Measurements from ENCODE around the gene DHX30.

Gene DHX30

DNA sequence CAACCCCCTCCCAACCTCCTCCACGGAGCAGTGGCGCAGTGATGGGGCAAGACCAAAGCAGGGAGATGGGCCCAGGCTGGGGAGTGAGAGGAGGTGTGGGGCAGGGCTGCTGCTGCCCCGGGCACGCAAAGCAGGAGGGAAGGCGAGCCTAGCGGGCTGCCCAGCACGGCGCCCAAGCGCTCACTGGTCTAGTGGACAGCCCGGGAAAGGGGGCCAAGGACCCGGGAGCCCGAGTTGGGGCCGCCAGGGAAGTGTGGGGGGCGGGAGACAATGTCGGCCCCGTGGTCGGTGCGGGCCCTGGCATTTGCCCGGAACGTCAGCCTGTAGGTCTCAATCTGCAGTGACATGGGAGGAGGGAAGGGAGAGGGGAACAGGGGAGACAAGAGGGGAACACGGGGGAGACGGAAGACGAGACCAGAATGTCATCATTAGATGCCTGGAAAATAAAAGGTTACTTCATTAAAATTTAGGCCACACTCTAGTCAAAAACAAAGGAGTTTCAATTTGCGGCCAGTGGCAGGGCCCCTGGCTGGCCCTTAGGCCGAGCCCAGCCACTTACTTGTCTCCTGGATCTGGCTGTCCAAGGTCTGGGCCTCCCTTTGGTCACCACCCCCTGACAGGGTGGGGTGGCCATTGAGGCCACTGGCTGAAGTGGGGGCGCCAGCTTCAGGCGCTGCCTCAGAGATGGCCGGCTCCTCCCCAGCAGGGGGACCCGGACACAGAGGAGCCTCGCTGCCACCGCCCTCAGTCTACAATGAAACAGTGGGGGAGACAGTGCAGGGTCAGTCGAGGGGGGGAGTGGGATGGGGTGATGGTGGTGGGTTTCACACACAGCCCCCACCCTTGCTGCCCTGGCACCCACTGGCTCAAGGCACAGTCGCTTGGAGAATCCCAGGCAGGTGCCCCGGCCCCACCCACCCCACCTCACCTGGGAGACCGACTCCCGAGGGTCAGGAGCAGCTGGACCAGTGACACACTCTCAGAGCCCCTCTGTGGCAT is 50.0 kb downstream of the DHX30 start:
- DNase-seq (ENCODE audit: low read depth), result no peak

DNA sequence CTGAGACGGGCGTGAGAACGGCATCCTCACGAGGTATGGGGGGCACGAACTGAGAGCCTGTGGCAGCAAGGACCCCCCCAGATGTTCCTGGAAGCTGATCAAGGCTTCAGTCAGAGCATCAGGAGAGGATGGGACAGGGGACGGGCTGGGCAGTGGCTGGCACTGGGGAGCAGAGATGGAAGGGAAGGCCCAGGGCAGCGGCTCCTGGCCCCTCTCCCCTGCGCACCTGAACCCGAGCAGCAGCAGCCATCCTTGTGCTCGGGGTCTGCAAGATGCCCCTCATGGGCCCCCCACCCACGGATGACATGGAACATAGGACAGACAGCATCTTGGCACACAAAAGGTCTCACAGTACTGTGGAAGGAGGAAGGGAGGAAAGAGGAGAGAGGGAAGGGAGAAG is 51.3 kb downstream of the DHX30 start:
- DNase-seq (ENCODE audit: low read depth), result no peak

DNA sequence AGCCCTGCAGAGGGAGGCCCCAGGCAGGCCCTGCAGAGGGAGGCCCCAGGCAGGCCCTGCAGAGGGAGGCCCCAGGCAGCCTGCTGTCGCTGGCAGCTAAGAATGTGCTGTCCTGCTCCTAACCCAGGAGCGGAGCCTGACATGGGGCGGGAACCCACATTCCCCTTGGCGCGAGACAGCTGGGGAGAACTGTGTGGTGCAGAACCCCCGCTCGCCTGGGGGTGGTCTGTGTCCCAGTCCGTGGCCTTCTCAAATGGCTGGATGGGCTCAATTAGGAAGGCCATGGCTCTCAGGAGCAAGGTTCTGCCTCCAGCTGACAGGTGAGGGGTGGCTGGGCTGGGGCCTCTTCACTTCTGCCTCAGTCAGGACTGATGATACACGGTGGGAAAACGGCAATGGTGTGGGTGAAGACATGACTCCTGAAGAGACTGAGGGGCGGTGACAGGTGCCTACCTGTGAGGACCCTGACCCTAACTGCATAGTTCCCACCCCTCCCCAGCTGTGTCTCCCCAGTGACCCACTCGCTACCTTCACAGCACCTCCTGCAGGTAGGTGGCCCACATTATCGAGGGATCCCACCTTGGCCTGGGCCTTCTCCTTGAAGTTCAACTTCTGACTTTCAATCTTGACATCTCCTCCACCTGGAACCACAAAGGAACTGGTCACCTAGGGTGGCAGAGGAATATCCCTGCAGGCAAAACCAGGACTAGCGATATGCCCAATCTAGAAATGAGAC is 52.0 kb downstream of the DHX30 start:
- DNase-seq (ENCODE audit: low read depth), result no peak

DNA sequence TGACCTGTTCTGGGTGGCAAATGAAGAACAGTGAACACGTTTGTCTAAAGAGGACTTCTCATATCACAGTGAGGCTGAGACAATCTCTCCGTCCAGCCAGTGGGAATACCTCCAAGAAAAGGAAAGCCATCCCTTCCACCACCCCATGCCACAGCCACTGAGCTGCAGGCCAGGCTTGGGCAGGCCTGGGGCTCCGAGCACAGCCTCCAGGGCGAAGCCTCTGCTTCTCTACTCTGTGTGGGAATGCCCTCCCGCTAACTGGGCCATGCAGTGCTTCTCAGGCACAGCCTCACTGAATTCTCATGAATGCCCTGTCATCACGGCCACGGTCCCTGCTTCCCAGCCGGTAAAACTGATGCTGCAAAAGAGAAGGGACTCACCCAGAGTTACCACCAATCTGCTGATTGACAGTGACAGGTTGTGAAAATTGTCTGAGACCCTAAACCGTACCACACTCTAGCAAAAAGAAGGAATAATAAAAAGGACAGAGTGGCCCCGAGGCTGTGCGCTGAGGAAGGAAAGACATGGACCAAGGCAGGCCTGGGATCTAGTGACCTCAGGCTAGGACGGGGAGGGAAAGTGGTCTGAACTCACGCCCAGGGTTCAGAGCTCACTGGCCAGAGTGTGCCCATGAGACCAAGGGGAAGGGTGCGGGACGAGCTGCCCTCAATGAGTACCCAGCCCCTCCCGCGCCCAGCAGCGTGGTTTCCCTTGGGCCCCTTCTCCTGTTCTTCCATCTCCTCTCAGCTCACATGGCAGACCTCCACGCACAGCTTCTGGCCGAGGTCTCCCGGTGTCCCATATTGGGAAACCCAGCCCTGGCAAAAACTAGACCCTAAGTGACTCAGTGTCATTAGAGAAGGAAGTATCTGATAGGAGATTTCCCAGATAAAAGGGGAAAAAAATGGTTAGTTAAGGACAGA is 52.8 kb downstream of the DHX30 start:
- no peak for DNase-seq (ENCODE audit: low read depth)

- DNase-seq (ENCODE audit: low read depth), result no peak
Measured at GRCh38 chr3:47856669-47857068, 53.7 kb downstream of the DHX30 start.

DNA sequence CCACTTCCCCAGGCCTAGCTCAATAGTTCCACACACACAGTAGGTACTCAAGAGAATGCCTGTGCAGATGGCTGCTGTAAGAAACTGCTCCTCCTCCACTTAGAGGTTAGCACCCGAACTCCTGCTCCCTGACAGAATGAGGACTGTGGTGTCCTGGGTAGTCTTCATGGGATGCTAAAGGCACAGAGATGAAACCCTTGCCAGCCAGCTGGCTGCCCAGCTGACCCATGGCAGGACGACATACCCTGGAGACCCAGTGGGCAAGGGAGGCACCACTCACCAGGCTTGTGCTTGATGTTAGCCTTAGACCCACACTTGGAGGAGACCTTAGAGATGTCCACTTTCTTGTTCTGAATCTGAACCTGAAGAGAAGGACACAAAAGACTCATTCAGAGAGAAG is 54.2 kb downstream of the DHX30 start:
- no peak for DNase-seq (ENCODE audit: low read depth)

GRCh38 chr3:47859956-47860605 is 57.1 kb downstream of the DHX30 start:
- no peak for DNase-seq (ENCODE audit: low read depth)

GRCh38 chr3:47863391-47864128 is 60.6 kb downstream of the DHX30 start:
- DNase-seq (ENCODE audit: low read depth), result no peak

DNA sequence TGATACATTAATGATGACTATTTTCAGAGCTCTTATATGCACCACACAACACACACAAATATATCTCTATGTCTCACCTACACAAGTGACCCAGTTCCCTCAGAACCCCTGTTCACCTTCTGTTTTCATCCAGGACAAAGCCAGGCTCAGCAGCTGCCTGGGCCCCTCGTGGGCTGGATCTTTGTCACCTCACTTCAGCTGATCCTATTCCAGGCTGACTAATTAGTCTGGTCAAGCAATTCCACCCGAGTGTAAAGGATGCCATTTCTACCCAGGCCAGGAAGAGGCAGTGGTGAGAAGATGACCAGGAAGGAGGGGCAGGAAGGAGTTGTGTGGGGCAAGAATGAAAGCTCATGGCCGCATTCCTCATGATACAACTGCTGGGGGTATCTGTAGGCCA is 62.3 kb downstream of the DHX30 start:
- no peak for DNase-seq (ENCODE audit: low read depth)

GRCh38 chr3:47867451-47868044 is 64.6 kb downstream of the DHX30 start:
- DNase-seq (ENCODE audit: low read depth), result no peak

- no peak for DNase-seq (ENCODE audit: low read depth)
Measured at GRCh38 chr3:47868306-47868705, 65.4 kb downstream of the DHX30 start.

- no peak for DNase-seq (ENCODE audit: low read depth)
Measured at GRCh38 chr3:47870156-47870555, 67.2 kb downstream of the DHX30 start.

GRCh38 chr3:47870702-47871260 is 67.8 kb downstream of the DHX30 start:
- no peak for DNase-seq (ENCODE audit: low read depth)

DNA sequence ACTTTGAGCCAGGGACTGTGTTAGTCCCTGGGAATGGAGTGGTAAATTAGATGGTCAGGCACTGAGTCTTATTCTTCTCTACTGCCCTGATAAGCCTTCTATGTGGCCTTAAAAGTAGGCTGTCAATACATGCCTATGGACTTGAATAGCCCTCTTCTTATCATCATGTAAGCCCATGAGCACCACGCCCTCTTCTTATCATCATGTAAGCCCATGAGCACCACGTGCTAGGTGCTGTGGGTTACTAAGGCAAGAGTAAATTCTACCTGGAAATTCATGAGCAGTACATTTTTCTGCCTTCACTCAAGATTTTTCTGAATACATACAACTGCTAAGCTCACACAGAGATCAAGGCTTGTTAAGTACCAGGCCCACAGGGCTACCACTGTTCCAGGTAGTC is 68.5 kb downstream of the DHX30 start:
- DNase-seq (ENCODE audit: low read depth), result no peak

DNA sequence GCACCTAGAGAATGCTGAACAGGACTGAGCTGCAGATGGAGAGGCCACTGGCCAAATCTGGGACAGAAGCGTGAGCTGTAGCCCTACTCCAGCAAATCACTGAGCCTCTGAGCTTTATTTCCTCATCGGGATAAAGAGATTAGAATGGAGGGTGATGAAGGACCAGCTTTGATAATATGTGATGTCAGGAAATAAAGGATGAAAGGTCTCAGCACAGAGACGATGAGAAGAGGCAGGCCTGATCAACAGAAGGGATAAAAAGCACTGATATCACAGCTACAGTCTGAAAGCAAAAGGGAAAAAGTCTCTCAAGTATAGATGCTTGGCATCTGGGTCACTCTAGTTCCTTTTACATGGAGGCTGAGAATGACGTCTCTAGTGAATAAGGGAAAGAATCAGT is 70.0 kb downstream of the DHX30 start:
- no peak for DNase-seq (ENCODE audit: low read depth)

DNA sequence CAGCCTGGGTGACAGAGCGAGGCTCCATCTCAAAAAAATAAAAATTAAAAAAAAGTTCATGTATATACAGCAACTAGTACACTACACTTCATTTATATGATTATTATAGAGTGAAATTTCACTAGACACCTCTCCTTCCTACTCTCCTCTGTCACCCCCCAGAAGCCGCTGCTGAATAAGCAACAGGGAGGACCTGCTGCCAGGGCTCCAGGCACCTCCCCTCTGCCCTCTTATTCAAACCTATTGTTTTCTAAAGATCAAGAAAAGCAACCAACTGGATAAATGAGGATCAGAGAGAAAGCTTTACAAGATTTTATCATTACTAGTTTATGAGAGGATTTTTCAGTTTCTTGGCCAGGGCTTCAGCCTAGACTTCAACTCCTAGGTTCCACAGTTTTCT is 71.5 kb downstream of the DHX30 start:
- DNase-seq (ENCODE audit: low read depth), result no peak

- no peak for DNase-seq (ENCODE audit: low read depth)
Measured at GRCh38 chr3:47874913-47875312, 72.0 kb downstream of the DHX30 start.

GRCh38 chr3:47877290-47877689 is 74.4 kb downstream of the DHX30 start:
- DNase-seq (ENCODE audit: low read depth), result no peak

DNA sequence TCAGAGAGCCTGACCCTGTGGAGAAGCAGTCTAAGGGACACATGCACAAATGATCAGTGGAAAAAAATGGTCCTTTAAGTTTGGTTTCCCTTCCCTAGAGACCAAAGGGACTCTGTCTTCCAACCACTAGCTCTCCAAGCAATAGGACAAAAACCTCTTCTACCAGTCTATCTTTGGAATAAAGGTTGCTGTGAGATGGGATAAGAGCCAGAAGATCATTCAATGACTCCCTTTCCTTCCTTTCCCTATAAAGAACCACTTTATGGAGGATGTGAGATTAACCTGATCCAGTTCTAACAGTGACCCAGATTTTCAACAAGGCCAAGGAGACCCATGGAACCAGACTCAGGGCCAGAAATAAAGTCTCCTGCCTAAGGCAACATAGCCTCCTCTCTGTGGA is 74.8 kb downstream of the DHX30 start:
- DNase-seq (ENCODE audit: low read depth), result no peak

DNA sequence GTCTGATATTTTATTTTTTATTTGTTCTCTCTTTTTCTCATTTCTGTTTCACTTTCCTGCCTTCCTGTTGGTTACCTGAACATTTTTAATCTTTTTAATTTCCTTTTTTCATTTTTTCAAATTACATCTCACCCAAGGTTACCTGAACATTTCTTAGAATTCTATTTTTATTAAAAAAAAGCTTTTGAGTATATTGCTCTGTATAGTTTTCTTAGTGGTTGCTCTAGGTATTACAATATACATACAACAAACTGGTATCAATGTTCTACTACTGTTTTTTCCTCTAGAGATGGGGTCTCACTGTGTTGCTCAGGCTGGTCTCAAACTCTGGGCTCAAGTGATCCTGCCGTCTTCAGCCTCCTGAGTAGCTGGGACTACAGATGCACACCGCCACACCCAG is 79.4 kb downstream of the DHX30 start:
- no peak for DNase-seq (ENCODE audit: low read depth)

All from stimulated activated CD8-positive, alpha-beta memory T cell treated with anti-CD3 and anti-CD28 coated beads, Interleukin-7, amount 100 ng/mL, for 24 hours (primary cell).